ENCODE measurements around the gene CYP24A1.

GRCh38 chr20:54132612-54133433, 41.0 kb downstream of the CYP24A1 start:
- TF ChIP-seq CTCF (IDR thresholded peaks at IDR 0.05) (no peak), POLR2AphosphoS5 (IDR thresholded peaks at IDR 0.05) (peak; percentile 33 to 66 (median 45)), POLR2A (IDR thresholded peaks at IDR 0.05) (no peak)
